Activated CD8-positive, alpha-beta T cell treated with anti-CD3 and anti-CD28 coated beads for 36 hours (primary cell): ENCODE data around the gene TMCO4. TPM values are rescaled to one million over a fixed set of nuclear protein-coding genes. Genes with fewer than 3 reads are reported as not detected.

Source experiments
- ATAC-seq: fragments of 200-7000 bp; cut with Tn5 transposase; one replicate; pipeline ENCODE4 v1.10.0; 2021; ENCODE audit warnings: mild to moderate bottlenecking, moderate library complexity
- CTCF ChIA-PET: fragments of 350-600 bp; sonication (Branson Sonifier 250); formaldehyde crosslinking; loops from one replicate; lab custom pipeline; 2021; ENCODE audit warnings: antibody characterized with exemption; lab: Charles Lee
- POLR2A ChIA-PET: fragments of 350-600 bp; sonication (Branson Sonifier 250); formaldehyde crosslinking; loops from one replicate; lab custom pipeline; 2021; ENCODE audit warnings: antibody characterized with exemption; lab: Charles Lee
- DNase-seq: peaks from one replicate; pipeline ENCODE4 v3.0.0-alpha.2; 2020
- H3K27ac Mint-ChIP-seq: one replicate; pipeline ENCODE4 v1.8.0; 2021; ENCODE audit warnings: mild to moderate bottlenecking, mixed read lengths
- H3K27me3 Mint-ChIP-seq: one replicate; pipeline ENCODE4 v1.8.0; 2021; ENCODE audit warnings: mixed read lengths
- H3K36me3 Mint-ChIP-seq: one replicate; pipeline ENCODE4 v1.8.0; 2021; ENCODE audit warnings: low read depth, mixed read lengths
- H3K4me1 Mint-ChIP-seq: one replicate; pipeline ENCODE4 v1.8.0; 2021; ENCODE audit warnings: low read depth, mixed read lengths
- H3K4me3 Mint-ChIP-seq: one replicate; pipeline ENCODE4 v1.8.0; 2021; ENCODE audit warnings: mild to moderate bottlenecking, moderate library complexity, mixed read lengths
- H3K9me3 Mint-ChIP-seq: one replicate; pipeline ENCODE4 v1.8.0; 2021; ENCODE audit warnings: mixed read lengths
- intact Hi-C: fragments of 100-400 bp; cut with micrococcal nuclease; formaldehyde crosslinking; loops from one replicate; pipeline ENCODE4 v1.10.0; 2022
- total RNA-seq, 2 experiments: library from RNA; stranded (reverse); gene quantifications; one replicate each; pipeline ENCODE4 v1.2.3, GENCODE V29; 2021
- TF ChIP-seq, protein P1 (sequence below): fragments of 200-600 bp; IDR thresholded peaks from one replicate; pipeline ENCODE4 v1.8.0; 2022; ENCODE audit warnings: antibody characterized with exemption, mild to moderate bottlenecking

The TMCO4 gene
- total RNA-seq, 2 experiments from 2014 or later: 10.8 to 13.2 TPM

DNA sequence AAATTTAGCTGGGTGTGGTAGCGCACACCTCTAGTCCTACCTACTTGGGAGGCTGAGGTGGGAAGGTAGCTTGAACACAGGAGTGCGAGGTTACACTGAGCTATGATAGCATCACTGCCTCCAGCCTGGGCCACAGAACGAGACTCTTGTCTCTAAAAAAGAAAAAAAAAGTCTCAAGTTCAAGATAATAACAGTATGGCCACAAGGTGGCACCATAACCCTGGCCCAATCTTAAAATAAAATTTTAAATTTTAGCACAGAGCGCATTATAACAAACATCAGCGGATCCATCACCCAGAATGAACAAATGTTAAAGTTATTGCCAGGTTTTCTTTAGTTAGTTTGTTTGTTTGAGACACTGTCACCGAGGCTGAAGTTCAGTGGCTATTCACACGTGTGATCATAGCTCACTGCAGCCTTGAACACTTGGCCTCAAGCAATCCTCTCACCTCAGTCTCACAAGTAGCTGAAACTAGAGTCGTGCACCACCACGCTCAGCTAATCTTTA, 137.9 kb downstream of the TMCO4 start:
- ATAC-seq (no peak), DNase-seq (peak; percentile 68)
- TF ChIP-seq, protein P1, sequence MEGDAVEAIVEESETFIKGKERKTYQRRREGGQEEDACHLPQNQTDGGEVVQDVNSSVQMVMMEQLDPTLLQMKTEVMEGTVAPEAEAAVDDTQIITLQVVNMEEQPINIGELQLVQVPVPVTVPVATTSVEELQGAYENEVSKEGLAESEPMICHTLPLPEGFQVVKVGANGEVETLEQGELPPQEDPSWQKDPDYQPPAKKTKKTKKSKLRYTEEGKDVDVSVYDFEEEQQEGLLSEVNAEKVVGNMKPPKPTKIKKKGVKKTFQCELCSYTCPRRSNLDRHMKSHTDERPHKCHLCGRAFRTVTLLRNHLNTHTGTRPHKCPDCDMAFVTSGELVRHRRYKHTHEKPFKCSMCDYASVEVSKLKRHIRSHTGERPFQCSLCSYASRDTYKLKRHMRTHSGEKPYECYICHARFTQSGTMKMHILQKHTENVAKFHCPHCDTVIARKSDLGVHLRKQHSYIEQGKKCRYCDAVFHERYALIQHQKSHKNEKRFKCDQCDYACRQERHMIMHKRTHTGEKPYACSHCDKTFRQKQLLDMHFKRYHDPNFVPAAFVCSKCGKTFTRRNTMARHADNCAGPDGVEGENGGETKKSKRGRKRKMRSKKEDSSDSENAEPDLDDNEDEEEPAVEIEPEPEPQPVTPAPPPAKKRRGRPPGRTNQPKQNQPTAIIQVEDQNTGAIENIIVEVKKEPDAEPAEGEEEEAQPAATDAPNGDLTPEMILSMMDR: peak; percentile 88
- Mint-ChIP-seq H3K27ac (no peak overlapping the region), H3K27me3 (peaks cover 24% of the 10 kb centered on the region), H3K9me3 (no peaks in the 10 kb centered on the region), H3K4me1 (peaks cover 22% of the 10 kb centered on the region), H3K4me3 (no peak overlapping the region), H3K36me3 (no peaks in the 10 kb centered on the region)
- intact Hi-C loops: loop anchor here (2.0 kb wide), 1 partner anchor 43 kb away; no protein-coding TSS in a partner anchor
- CTCF ChIA-PET: interaction anchor here (0.5 to 4.3 kb wide), 59 partner anchors 8 to 651 kb away, joined by 3 to 137 read pairs (median 4); partner anchors contain the start of genes AKR7A2, AKR7A3, EMC1 and MRTO4
- POLR2A ChIA-PET: interaction anchor here (0.9 to 1.8 kb wide), 2 partner anchors 16 to 19 kb away, joined by 3 to 6 read pairs; no protein-coding TSS in a partner anchor

DNA sequence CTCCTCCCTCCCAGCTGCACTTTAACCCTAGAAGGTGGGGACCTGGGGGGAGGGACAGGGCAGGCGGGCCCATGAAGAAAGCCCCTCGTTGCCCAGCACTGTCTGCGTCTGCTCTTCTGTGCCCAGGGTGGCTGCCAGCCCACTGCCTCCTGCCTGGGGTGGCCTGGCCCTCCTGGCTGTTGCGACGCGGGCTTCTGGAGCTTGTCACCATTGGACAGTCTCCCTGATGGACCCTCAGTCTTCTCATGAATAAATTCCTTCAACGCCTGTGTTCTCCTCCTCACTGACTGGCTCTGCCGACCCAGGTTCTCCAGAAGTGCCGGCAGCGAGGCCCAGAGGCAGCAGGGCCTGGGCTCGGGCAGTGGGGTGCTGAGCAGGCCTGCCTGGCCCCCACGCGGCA, 141.5 kb downstream of the TMCO4 start:
- Mint-ChIP-seq H3K9me3 (no peaks in the 10 kb centered on the region), H3K4me1 (peaks cover 13% of the 10 kb centered on the region), H3K27me3 (peaks cover 7% of the 10 kb centered on the region), H3K4me3 (no peak overlapping the region), H3K36me3 (no peaks in the 10 kb centered on the region), H3K27ac (no peak overlapping the region)
- intact Hi-C loops: loop anchor here (10.0 kb wide), 2 partner anchors 313 to 393 kb away; no protein-coding TSS in a partner anchor
- POLR2A ChIA-PET: interaction anchor here (0.8 kb wide), 1 partner anchor 9 kb away, joined by 3 read pairs; no protein-coding TSS in a partner anchor
- TF ChIP-seq, protein P1: no peak
- ATAC-seq (no peak), DNase-seq (no peak)
- CTCF ChIA-PET: no interaction called here

DNA sequence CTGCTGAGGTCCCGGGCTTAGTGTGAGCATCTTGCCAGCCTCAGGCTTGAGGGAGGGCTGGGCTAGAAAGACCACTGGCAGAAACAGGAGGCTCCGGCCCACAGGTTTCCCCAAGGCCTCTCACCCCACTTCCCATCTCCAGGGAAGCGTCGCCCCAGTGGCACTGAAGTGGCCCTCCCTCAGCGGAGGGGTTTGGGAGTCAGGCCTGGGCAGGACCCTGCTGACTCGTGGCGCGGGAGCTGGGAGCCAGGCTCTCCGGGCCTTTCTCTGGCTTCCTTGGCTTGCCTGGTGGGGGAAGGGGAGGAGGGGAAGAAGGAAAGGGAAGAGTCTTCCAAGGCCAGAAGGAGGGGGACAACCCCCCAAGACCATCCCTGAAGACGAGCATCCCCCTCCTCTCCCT, 142.2 kb downstream of the TMCO4 start:
- ChIA-PET CTCF (no interaction called here), POLR2A (interaction anchor here (2.0 kb wide), 1 partner anchor 10 kb away, joined by 6 read pairs; no protein-coding TSS in a partner anchor)
- TF ChIP-seq, protein P1: no peak
- no peak overlapping the region for H3K27ac Mint-ChIP-seq
- no peaks in the 10 kb centered on the region for H3K36me3 Mint-ChIP-seq
- no peaks in the 10 kb centered on the region for H3K9me3 Mint-ChIP-seq
- H3K4me1 Mint-ChIP-seq: peaks cover 13% of the 10 kb centered on the region
- DNase-seq (no peak), ATAC-seq (no peak)
- peaks cover 2% of the 10 kb centered on the region for H3K27me3 Mint-ChIP-seq
- H3K4me3 Mint-ChIP-seq: no peak overlapping the region
- intact Hi-C loops: loop anchor here (10.0 kb wide), 2 partner anchors 313 to 393 kb away; no protein-coding TSS in a partner anchor

DNA sequence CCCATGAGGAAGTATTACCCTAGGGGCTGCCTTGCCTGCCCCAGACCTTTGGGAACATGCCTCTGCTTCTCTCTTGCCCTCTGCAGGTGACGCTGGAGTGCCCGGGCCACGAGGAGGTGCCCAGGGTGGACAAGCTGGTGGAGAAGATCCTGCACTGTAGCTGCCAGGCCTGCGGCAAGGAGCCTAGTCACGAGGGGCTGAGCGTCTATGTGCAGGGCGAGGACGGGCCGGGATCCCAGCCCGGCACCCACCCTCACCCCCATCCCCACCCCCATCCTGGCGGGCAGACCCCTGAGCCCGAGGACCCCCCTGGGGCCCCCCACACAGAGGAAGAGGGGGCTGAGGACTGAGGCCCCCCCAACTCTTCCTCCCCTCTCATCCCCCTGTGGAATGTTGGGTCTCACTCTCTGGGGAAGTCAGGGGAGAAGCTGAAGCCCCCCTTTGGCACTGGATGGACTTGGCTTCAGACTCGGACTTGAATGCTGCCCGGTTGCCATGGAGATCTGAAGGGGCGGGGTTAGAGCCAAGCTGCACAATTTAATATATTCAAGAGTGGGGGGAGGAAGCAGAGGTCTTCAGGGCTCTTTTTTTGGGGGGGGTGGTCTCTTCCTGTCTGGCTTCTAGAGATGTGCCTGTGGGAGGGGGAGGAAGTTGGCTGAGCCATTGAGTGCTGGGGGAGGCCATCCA, 142.8 kb downstream of the TMCO4 start:
- DNase-seq (no peak), ATAC-seq (no peak)
- Mint-ChIP-seq H3K9me3 (no peaks in the 10 kb centered on the region), H3K4me1 (peaks cover 13% of the 10 kb centered on the region), H3K36me3 (no peaks in the 10 kb centered on the region), H3K27ac (no peak overlapping the region), H3K27me3 (peaks cover 2% of the 10 kb centered on the region), H3K4me3 (no peak overlapping the region)
- intact Hi-C loops: loop anchor here (10.0 kb wide), 2 partner anchors 312 to 392 kb away; no protein-coding TSS in a partner anchor
- CTCF ChIA-PET: interaction anchor here (1.2 kb wide), 1 partner anchor 12 kb away, joined by 5 read pairs; no protein-coding TSS in a partner anchor
- POLR2A ChIA-PET: interaction anchor here (2.0 kb wide), 1 partner anchor 10 kb away, joined by 6 read pairs; no protein-coding TSS in a partner anchor
- TF ChIP-seq, protein P1: no peak
